Esophagus squamous epithelium (tissue), 5 donors: ENCODE measurements around the gene CDK1. TPM values are rescaled to one million over a fixed set of nuclear protein-coding genes. Genes with fewer than 3 reads are reported as not detected.
"Not testable (repeated sequence)": the region's sequence is repeated elsewhere in the genome, so short reads cannot be mapped to it uniquely, and the experiment has no call there.

ENCODE experiments used
- DNase-seq: peaks from one replicate; lab custom pipeline; 2025; lab: John Stamatoyannopoulos, UW
- H3K27ac ChIP-seq, 4 donors: fragments of 200-600 bp; sonication (generic); one replicate each; pipeline ENCODE4 v1.5.1; 2016 to 2019; ENCODE audit warnings: mild to moderate bottlenecking in 1 of 4
- H3K27me3 ChIP-seq, 4 donors: fragments of 200-600 bp; sonication (generic); 1 replicate in 3 of 4; 2 replicates in 1 of 4; pipeline versions ENCODE4 v1.5.1 to v1.6.0; 2017 to 2021; ENCODE audit warnings: antibody characterized with exemption in 1 of 4
- H3K36me3 ChIP-seq, 3 donors: fragments of 200-600 bp; sonication (generic); one replicate each; pipeline ENCODE4 v1.5.1; 2016 to 2019
- H3K4me1 ChIP-seq, 3 donors: fragments of 200-600 bp; sonication (generic); one replicate each; pipeline ENCODE4 v1.5.1; 2017 to 2019
- H3K4me3 ChIP-seq, 4 donors: fragments of 200-600 bp; sonication (generic); 1 replicate in 3 of 4; 2 replicates in 1 of 4; pipeline ENCODE4 v1.5.1; 2016 to 2019; ENCODE audit warnings: mild to moderate bottlenecking in 2 of 4, moderate library complexity in 1 of 4
- H3K9me3 ChIP-seq, 3 donors: fragments of 200-600 bp; sonication (generic); one replicate each; pipeline ENCODE4 v1.5.1; 2016 to 2019
- CTCF ChIP-seq, 6 experiments: fragments of 450-650 bp in 4 of 6; fragments of 200-600 bp in 2 of 6; sonication (generic) in 2 of 6; IDR thresholded peaks; one replicate each; pipeline ENCODE4 v1.5.1; 2016 to 2019; ENCODE audit warnings: antibody characterized with exemption in 6 of 6, mild to moderate bottlenecking in 4 of 6, moderate library complexity in 4 of 6
- POLR2A ChIP-seq, 4 donors: fragments of 450-650 bp; IDR thresholded peaks; one replicate each; pipeline ENCODE4 v1.6.1; 2017; ENCODE audit warnings: antibody characterized with exemption in 4 of 4, mild to moderate bottlenecking in 4 of 4, moderate library complexity in 3 of 4
- WGBS, 2 donors: methylation state at CpG; one replicate each; pipeline ENCODE4 v1.1.5; 2018; 5-methylcytosine and 5-hydroxymethylcytosine counted together
- intact Hi-C: fragments of 100-400 bp; cut with DNase I; formaldehyde crosslinking; loops from one replicate; pipeline ENCODE4 v1.15.0; 2022
- total RNA-seq, 4 donors: library from RNA; depleted of rRNA; stranded (reverse); fragments of >200 nt; gene quantifications; one replicate each; pipeline ENCODE4 v1.1.0, GENCODE V29; 2016
- donor health status: DM: yes; HTN: yes; CAD: no.

The CDK1 gene
- total RNA-seq, 4 donors from 2014 or later = 10.2 to 50.4 (median 31.0) TPM

GRCh38 chr10:60827791-60828488 lies 49.7 kb downstream of the CDK1 start:
- no peaks in the 10 kb centered on the region for H3K27me3 ChIP-seq
- no peak overlapping the region for H3K4me3 ChIP-seq
- no peaks in the 10 kb centered on the region for H3K4me1 ChIP-seq
- intact Hi-C loops = no loop called here
- no peak for TF ChIP-seq POLR2A (IDR thresholded peaks at IDR 0.05)
- TF ChIP-seq CTCF (IDR thresholded peaks at IDR 0.05) = no peak
- WGBS, 2 donors = 51 to 55% methylated on average over 5 of the region's 5 CpGs
- no peaks in the 10 kb centered on the region for H3K36me3 ChIP-seq
- DNase-seq = no peak
- H3K9me3 ChIP-seq = no peaks in the 10 kb centered on the region
- peak overlapping the region in 2 of 4 donors; percentile 38 to 43 for H3K27ac ChIP-seq

GRCh38 chr10:60828489-60828852 lies 50.2 kb downstream of the CDK1 start:
- Histone ChIP-seq H3K9me3 (no peaks in the 10 kb centered on the region), H3K27me3 (no peaks in the 10 kb centered on the region), H3K4me1 (no peaks in the 10 kb centered on the region), H3K36me3 (no peaks in the 10 kb centered on the region), H3K27ac (peak overlapping the region in 1 of 4 donors; percentile 43), H3K4me3 (no peak overlapping the region)
- TF ChIP-seq CTCF (IDR thresholded peaks at IDR 0.05) (no peak), POLR2A (IDR thresholded peaks at IDR 0.05) (no peak)
- DNase-seq = no peak
- WGBS, 2 donors = 32 to 74% methylated on average over 1 of the region's 1 CpG
- intact Hi-C loops = no loop called here

GRCh38 chr10:60832136-60832535 lies 53.9 kb downstream of the CDK1 start:
- H3K27ac ChIP-seq, H3K4me1 ChIP-seq, H3K36me3 ChIP-seq, H3K4me3 ChIP-seq, H3K9me3 ChIP-seq, H3K27me3 ChIP-seq, DNase-seq, intact Hi-C loops: not testable (repeated sequence)
- 77 to 86% methylated on average over 4 of the region's 4 CpGs for WGBS, 2 donors

- H3K4me3 ChIP-seq = no peak overlapping the region
- H3K27ac ChIP-seq = no peak overlapping the region
- H3K4me1 ChIP-seq = no peaks in the 10 kb centered on the region
- no peaks in the 10 kb centered on the region for H3K27me3 ChIP-seq
- H3K36me3 ChIP-seq = no peaks in the 10 kb centered on the region
- TF ChIP-seq POLR2A (IDR thresholded peaks at IDR 0.05) = no peak
- no peak for TF ChIP-seq CTCF (IDR thresholded peaks at IDR 0.05)
- intact Hi-C loops = no loop called here
- no peaks in the 10 kb centered on the region for H3K9me3 ChIP-seq
- DNase-seq = no peak
Measured at GRCh38 chr10:60834401-60834800, 56.1 kb downstream of the CDK1 start.

GRCh38 chr10:60835049-60835448 lies 56.8 kb downstream of the CDK1 start:
- no peak for DNase-seq
- TF ChIP-seq CTCF (IDR thresholded peaks at IDR 0.05) (no peak), POLR2A (IDR thresholded peaks at IDR 0.05) (no peak)
- Histone ChIP-seq H3K36me3 (no peaks in the 10 kb centered on the region), H3K27me3 (no peaks in the 10 kb centered on the region), H3K4me1 (no peaks in the 10 kb centered on the region), H3K27ac (no peak overlapping the region), H3K9me3 (no peaks in the 10 kb centered on the region), H3K4me3 (no peak overlapping the region)
- intact Hi-C loops = no loop called here
- WGBS, 2 donors = 56 to 93% methylated on average over 2 of the region's 2 CpGs

GRCh38 chr10:60841227-60841626 lies 62.9 kb downstream of the CDK1 start:
- H3K4me1 ChIP-seq, H3K27ac ChIP-seq, H3K4me3 ChIP-seq, intact Hi-C loops, H3K27me3 ChIP-seq, DNase-seq, H3K36me3 ChIP-seq, H3K9me3 ChIP-seq: not testable (repeated sequence)
- WGBS, 2 donors = 88 to 91% methylated on average over 10 of the region's 10 CpGs
